IMR-90 (cell line): ENCODE data around the gene SLC35F6. TPM values are rescaled to one million over a fixed set of nuclear protein-coding genes. Genes with fewer than 3 reads are reported as not detected.

Experiments
- ATAC-seq: fragments of 200-7000 bp; cut with Tn5 transposase; 2 replicates; pipeline ENCODE4 v1.9.1; 2020; ENCODE audit warnings: low read depth, mild to moderate bottlenecking, moderate library complexity
- BruUV-seq: library from RNA; stranded (reverse); fragments of 400-500 nt; replicated peaks from 2 replicates; lab custom pipeline; 2021; lab: Mats Ljungman, UMichigan
- CTCF ChIA-PET: fragments of 300-600 bp; formaldehyde crosslinking; extraction: SDS; loops from one replicate; lab custom pipeline; 2021; ENCODE audit warnings: antibody characterized with exemption; lab: Yijun Ruan, JAX
- POLR2A ChIA-PET: fragments of 300-600 bp; sonication (Branson Sonifier 250); formaldehyde crosslinking; loops from one replicate; lab custom pipeline; 2022; ENCODE audit warnings: antibody characterized with exemption; ENCODE audit not compliant: unreplicated experiment; lab: Charles Lee
- DNase-seq: peaks from one replicate; pipeline ENCODE4 v3.0.0; 2013
- H2AFZ ChIP-seq: replicated peaks from 2 replicates; pipeline ENCODE3; 2013; ENCODE audit warnings: low read length, mild to moderate bottlenecking; ENCODE audit not compliant: poor library complexity
- H2AK5ac ChIP-seq: 2 replicates; pipeline ENCODE4 v1.6.1; 2013; ENCODE audit warnings: low read depth, low read length, inconsistent platforms
- H2AK9ac ChIP-seq: replicated peaks from 2 replicates; pipeline ENCODE3; 2013; ENCODE audit warnings: mild to moderate bottlenecking, low read depth, low read length, moderate library complexity; ENCODE audit not compliant: poor library complexity
- H2BK120ac ChIP-seq: 2 replicates; pipeline ENCODE4 v1.6.1; 2013; ENCODE audit warnings: low read depth, low read length, inconsistent platforms
- H2BK15ac ChIP-seq: 3 replicates; pipeline ENCODE4 v1.6.1; 2013; ENCODE audit warnings: low read depth, low read length, inconsistent platforms
- H2BK20ac ChIP-seq: 2 replicates; pipeline ENCODE4 v1.6.1; 2013; ENCODE audit warnings: low read depth, mild to moderate bottlenecking, inconsistent platforms, low read length, moderate library complexity
- H2BK5ac ChIP-seq: 2 replicates; pipeline ENCODE4 v1.6.1; 2013; ENCODE audit warnings: mild to moderate bottlenecking, low read depth, low read length, inconsistent platforms; ENCODE audit not compliant: poor library complexity, severe bottlenecking
- H3K14ac ChIP-seq: replicated peaks from 2 replicates; pipeline ENCODE4 v1.6.1; 2013; ENCODE audit warnings: low read depth, low read length, inconsistent platforms
- H3K18ac ChIP-seq: 2 replicates; pipeline ENCODE4 v1.6.1; 2013; ENCODE audit warnings: low read depth, low read length, control low read depth
- H3K23ac ChIP-seq: 2 replicates; pipeline ENCODE4 v1.6.1; 2013; ENCODE audit warnings: low read depth, low read length, inconsistent platforms
- H3K27ac ChIP-seq: 2 replicates; pipeline ENCODE4 v1.5.1; 2013; ENCODE audit warnings: mild to moderate bottlenecking, control low read depth, low read length; ENCODE audit not compliant: insufficient read depth
- H3K27me3 ChIP-seq: 2 replicates; pipeline ENCODE4 v1.6.1; 2013; ENCODE audit warnings: low read length; ENCODE audit not compliant: control insufficient read depth, insufficient read depth
- H3K36me3 ChIP-seq: 2 replicates; pipeline ENCODE4 v1.6.1; 2013; ENCODE audit warnings: low read length, mixed read lengths; ENCODE audit not compliant: control insufficient read depth, insufficient read depth
- H3K4ac ChIP-seq: 2 replicates; pipeline ENCODE4 v1.6.1; 2013; ENCODE audit warnings: low read depth, low read length, inconsistent platforms
- H3K4me1 ChIP-seq: 2 replicates; pipeline ENCODE4 v1.6.1; 2013; ENCODE audit warnings: low read length, mixed read lengths; ENCODE audit not compliant: control insufficient read depth, insufficient read depth
- H3K4me2 ChIP-seq: 2 replicates; pipeline ENCODE4 v1.6.1; 2013; ENCODE audit warnings: low read depth, mild to moderate bottlenecking, control low read depth, low read length, moderate library complexity
- H3K4me3 ChIP-seq: 2 replicates; pipeline ENCODE4 v1.5.1; 2013; ENCODE audit warnings: low read depth, mild to moderate bottlenecking, control low read depth, low read length, moderate library complexity; ENCODE audit not compliant: insufficient read depth
- H3K56ac ChIP-seq: 2 replicates; pipeline ENCODE4 v1.6.1; 2013; ENCODE audit warnings: low read length, inconsistent platforms; ENCODE audit not compliant: insufficient read depth; ENCODE audit errors: extremely low read depth
- H3K79me1 ChIP-seq, 2 experiments: 2 replicates each; pipeline ENCODE4 v1.6.1; 2013; ENCODE audit warnings: low read length in 2 of 2, inconsistent platforms in 1 of 2, low read depth in 1 of 2
- H3K9ac ChIP-seq: 2 replicates; pipeline ENCODE4 v1.6.1; 2013; ENCODE audit warnings: low read depth, low read length, control low read depth
- H3K9me1 ChIP-seq: 2 replicates; pipeline ENCODE4 v1.6.1; 2013; ENCODE audit warnings: low read length, inconsistent platforms; ENCODE audit not compliant: insufficient read depth
- H3K9me3 ChIP-seq: 2 replicates; pipeline ENCODE4 v1.6.1; 2013; ENCODE audit warnings: low read length; ENCODE audit not compliant: control insufficient read depth, insufficient read depth
- H4K20me1 ChIP-seq: 2 replicates; pipeline ENCODE4 v1.6.1; 2013; ENCODE audit warnings: low read length, inconsistent platforms; ENCODE audit not compliant: insufficient read depth
- H4K5ac ChIP-seq: 2 replicates; pipeline ENCODE4 v1.6.1; 2013; ENCODE audit warnings: mild to moderate bottlenecking, low read depth, low read length, control low read depth
- H4K8ac ChIP-seq, 2 experiments: 2 replicates each; pipeline ENCODE4 v1.6.1; 2013; ENCODE audit warnings: low read depth in 2 of 2, low read length in 2 of 2, control low read depth in 1 of 2, inconsistent platforms in 1 of 2
- H4K91ac ChIP-seq: 2 replicates; pipeline ENCODE4 v1.6.1; 2013; ENCODE audit warnings: low read depth, low read length, inconsistent platforms; ENCODE audit not compliant: insufficient read depth
- BHLHE40 ChIP-seq: fragments of 150-350 bp; IDR thresholded peaks from 2 replicates; pipeline ENCODE4 v1.6.1; 2016; ENCODE audit warnings: mild to moderate bottlenecking, low read depth, low read length
- CEBPB ChIP-seq: IDR thresholded peaks from 2 replicates; pipeline ENCODE4 v1.6.1; 2012; ENCODE audit warnings: low read depth, low read length, improper control_type of control experiment
- CHD1 ChIP-seq: IDR thresholded peaks from 2 replicates; pipeline ENCODE4 v1.6.1; 2012; ENCODE audit warnings: low read depth, low read length, improper control_type of control experiment
- ELK1 ChIP-seq: fragments of 150-350 bp; IDR thresholded peaks from 2 replicates; pipeline ENCODE4 v1.6.1; 2016; ENCODE audit warnings: low read depth, mild to moderate bottlenecking, low read length, moderate library complexity, borderline replicate concordance
- MAFK ChIP-seq: IDR thresholded peaks from 2 replicates; pipeline ENCODE4 v1.6.1; 2012; ENCODE audit warnings: low read depth, low read length, improper control_type of control experiment
- MAZ ChIP-seq: IDR thresholded peaks from 2 replicates; pipeline ENCODE4 v1.6.1; 2012; ENCODE audit warnings: low read depth, mild to moderate bottlenecking, low read length, improper control_type of control experiment, moderate library complexity, borderline replicate concordance
- MXI1 ChIP-seq: IDR thresholded peaks from 2 replicates; pipeline ENCODE4 v1.6.1; 2012; ENCODE audit warnings: low read depth, mild to moderate bottlenecking, low read length, moderate library complexity, borderline replicate concordance
- NFE2L2 ChIP-seq: fragments of 150-350 bp; IDR thresholded peaks from 2 replicates; pipeline ENCODE4 v1.6.1; 2016; ENCODE audit warnings: low read depth, mild to moderate bottlenecking, low read length
- RAD21 ChIP-seq: IDR thresholded peaks from 2 replicates; pipeline ENCODE4 v1.6.1; 2012; ENCODE audit warnings: low read length, improper control_type of control experiment
- RCOR1 ChIP-seq: IDR thresholded peaks from 2 replicates; pipeline ENCODE4 v1.6.1; 2012; ENCODE audit warnings: mild to moderate bottlenecking, low read length, improper control_type of control experiment; ENCODE audit not compliant: insufficient replicate concordance
- RFX5 ChIP-seq: IDR thresholded peaks from 2 replicates; pipeline ENCODE4 v1.8.0; 2012; ENCODE audit warnings: low read depth, mild to moderate bottlenecking, low read length, moderate library complexity
- SMC3 ChIP-seq: fragments of 150-350 bp; IDR thresholded peaks from 2 replicates; pipeline ENCODE4 v1.6.1; 2016; ENCODE audit warnings: low read depth, mild to moderate bottlenecking, antibody characterized with exemption, low read length, moderate library complexity
- USF2 ChIP-seq: fragments of 150-350 bp; IDR thresholded peaks from 2 replicates; pipeline ENCODE4 v1.6.1; 2017; ENCODE audit warnings: mild to moderate bottlenecking, antibody characterized with exemption, low read length, low read depth
- WGBS, 2 experiments: methylation state at CpG; one replicate each; pipeline versions ENCODE4 v1.1.5 to v1.1.7; 2013; ENCODE audit warnings: missing lambda C conversion rate in 2 of 2; ENCODE audit not compliant: insufficient read length in 1 of 2; ENCODE audit errors: extremely low coverage in 2 of 2; 5-methylcytosine and 5-hydroxymethylcytosine counted together
- dilution Hi-C: fragments of 300-500 bp; cut with HindIII; formaldehyde crosslinking; loops from one replicate; pipeline ENCODE4 v1.14.3; 2018; ENCODE audit warnings: low sequenced_read_pairs; ENCODE audit not compliant: unreplicated experiment
- in situ Hi-C: fragments of 300-500 bp; cut with MboI; formaldehyde crosslinking; loops from 3 replicates; pipeline ENCODE4 v1.14.3; 2019; ENCODE audit warnings: low sequenced_read_pairs, inconsistent platforms, mixed read lengths
- intact Hi-C: fragments of 100-400 bp; cut with micrococcal nuclease; formaldehyde crosslinking; loops from 2 replicates; pipeline ENCODE4 v1.10.0; 2022
- polyA plus RNA-seq, 3 experiments: library from polyadenylated mRNA; depleted of rRNA; stranded (reverse); fragments of >200 nt; gene quantifications; 2 replicates each; pipeline ENCODE4 v1.2.3, GENCODE V29; 2012; ENCODE audit warnings: low replicate concordance in 1 of 3
- total RNA-seq: library from RNA; depleted of rRNA; stranded (reverse); fragments of >200 nt; gene quantifications from 2 replicates; pipeline ENCODE4 v1.2.3, GENCODE V29; 2012
- TF ChIP-seq, protein P1 (sequence below): conservative IDR thresholded peaks from 2 replicates; pipeline ENCODE4 v1.5.1; 2012; ENCODE audit warnings: mild to moderate bottlenecking, low read depth, low read length, improper control_type of control experiment

SLC35F6 gene
- total and polyA plus RNA-seq, 2 of the 4 experiments (the other 2 are of a cell fraction): 19.1 to 30.6 TPM

DNA sequence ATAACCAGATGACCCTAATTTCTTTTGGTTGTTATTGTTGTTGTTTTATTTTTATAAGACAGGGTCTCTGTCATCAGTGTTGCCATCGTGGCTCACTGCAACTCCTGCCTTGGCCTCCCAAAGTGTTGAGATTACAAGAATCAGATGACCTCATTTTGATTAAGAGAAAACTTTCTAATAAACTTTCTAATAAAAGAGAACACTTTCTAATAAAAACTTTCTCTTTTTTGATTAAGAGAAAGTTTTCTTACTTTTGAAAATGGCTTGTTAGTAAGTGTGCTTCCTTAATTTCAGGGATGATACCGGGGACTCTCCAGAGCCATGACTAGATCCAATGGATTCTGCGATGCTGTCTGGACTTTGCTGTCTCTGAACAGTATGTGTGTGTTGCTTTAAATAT, 29.4 kb downstream of the SLC35F6 start:
- Histone ChIP-seq H2BK5ac (no peak overlapping the region), H3K79me1 (peaks cover 33 to 43% of the 10 kb centered on the region in 2 experiments), H4K20me1 (no peaks in the 10 kb centered on the region; the same call in 1 of the 2 replicates), H2AK5ac (no peak overlapping the region), H4K8ac (no peak overlapping the region), H3K18ac (no peak overlapping the region), H3K4me3 (no peak overlapping the region), H3K9ac (no peak overlapping the region), H2AFZ (no peak overlapping the region), H2BK20ac (no peak overlapping the region), H2BK15ac (no peak overlapping the region), H3K9me1 (no peaks in the 10 kb centered on the region; the same call in 1 of the 2 replicates), H3K36me3 (peaks cover 4% of the 10 kb centered on the region; the same call in 1 of the 2 replicates), H2BK120ac (no peak overlapping the region), H3K4ac (no peak overlapping the region), H3K4me2 (no peak overlapping the region), H4K91ac (no peak overlapping the region), H3K14ac (no peak overlapping the region), H2AK9ac (no peak overlapping the region), H3K9me3 (no peaks in the 10 kb centered on the region), H3K56ac (no peak overlapping the region), H3K4me1 (no peaks in the 10 kb centered on the region), H3K27ac (no peak overlapping the region), H3K27me3 (no peaks in the 10 kb centered on the region), H3K23ac (no peak overlapping the region), H4K5ac (no peak overlapping the region)
- dilution Hi-C loops: no loop called here
- ATAC-seq (no peak), DNase-seq (no peak)
- in situ Hi-C loops: no loop called here
- intact Hi-C loops: no loop called here
- CTCF ChIA-PET: no interaction called here
- TF ChIP-seq RAD21 (no peak), USF2 (no peak), MAFK (no peak), RFX5 (no peak), NFE2L2 (no peak), MXI1 (no peak), ELK1 (no peak), CHD1 (no peak), SMC3 (no peak), RCOR1 (no peak), CEBPB (no peak), MAZ (no peak), BHLHE40 (no peak)
- TF ChIP-seq, protein P1, sequence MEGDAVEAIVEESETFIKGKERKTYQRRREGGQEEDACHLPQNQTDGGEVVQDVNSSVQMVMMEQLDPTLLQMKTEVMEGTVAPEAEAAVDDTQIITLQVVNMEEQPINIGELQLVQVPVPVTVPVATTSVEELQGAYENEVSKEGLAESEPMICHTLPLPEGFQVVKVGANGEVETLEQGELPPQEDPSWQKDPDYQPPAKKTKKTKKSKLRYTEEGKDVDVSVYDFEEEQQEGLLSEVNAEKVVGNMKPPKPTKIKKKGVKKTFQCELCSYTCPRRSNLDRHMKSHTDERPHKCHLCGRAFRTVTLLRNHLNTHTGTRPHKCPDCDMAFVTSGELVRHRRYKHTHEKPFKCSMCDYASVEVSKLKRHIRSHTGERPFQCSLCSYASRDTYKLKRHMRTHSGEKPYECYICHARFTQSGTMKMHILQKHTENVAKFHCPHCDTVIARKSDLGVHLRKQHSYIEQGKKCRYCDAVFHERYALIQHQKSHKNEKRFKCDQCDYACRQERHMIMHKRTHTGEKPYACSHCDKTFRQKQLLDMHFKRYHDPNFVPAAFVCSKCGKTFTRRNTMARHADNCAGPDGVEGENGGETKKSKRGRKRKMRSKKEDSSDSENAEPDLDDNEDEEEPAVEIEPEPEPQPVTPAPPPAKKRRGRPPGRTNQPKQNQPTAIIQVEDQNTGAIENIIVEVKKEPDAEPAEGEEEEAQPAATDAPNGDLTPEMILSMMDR: no peak
- BruUV-seq: no TSS peak
- WGBS, 2 experiments: 100% methylated on average over 1 of the region's 3 CpGs; no CpG with 5 or more reads in 1 of the 2 experiments
- POLR2A ChIA-PET: no interaction called here
